Anterior cingulate cortex (tissue), 58 donors: Measurements from ENCODE around the gene HDAC4.

Source experiments
- DNase-seq, 58 donors: peaks; one replicate each; lab custom pipeline; 2025; lab: John Stamatoyannopoulos, UW

HDAC4 gene

GRCh38 chr2:239022437-239023260 lies 378.2 kb downstream of the HDAC4 start:
- no peak for DNase-seq

GRCh38 chr2:239021651-239022436 lies 379.0 kb downstream of the HDAC4 start:
- no peak for DNase-seq

- no peak for DNase-seq
Observed at GRCh38 chr2:239021224-239021623, 379.6 kb downstream of the HDAC4 start.

- DNase-seq = no peak
Observed at GRCh38 chr2:239020541-239021041, 380.2 kb downstream of the HDAC4 start.

- no peak for DNase-seq
Observed at GRCh38 chr2:239019183-239019581, 381.6 kb downstream of the HDAC4 start.

GRCh38 chr2:239018271-239019182 lies 382.3 kb downstream of the HDAC4 start:
- no peak for DNase-seq

GRCh38 chr2:239017491-239018098 lies 383.2 kb downstream of the HDAC4 start:
- DNase-seq = no peak

- DNase-seq = no peak
Observed at GRCh38 chr2:239015901-239016675, 384.7 kb downstream of the HDAC4 start.

- no peak for DNase-seq
Observed at GRCh38 chr2:239015218-239015900, 385.5 kb downstream of the HDAC4 start.

- DNase-seq = no peak
Observed at GRCh38 chr2:239014458-239015217, 386.2 kb downstream of the HDAC4 start.

- no peak for DNase-seq
Observed at GRCh38 chr2:239013678-239013976, 387.2 kb downstream of the HDAC4 start.

GRCh38 chr2:239012936-239013677 lies 387.7 kb downstream of the HDAC4 start:
- DNase-seq = no peak

- no peak for DNase-seq
Observed at GRCh38 chr2:239012228-239012627, 388.6 kb downstream of the HDAC4 start.

GRCh38 chr2:239009589-239009961 lies 391.2 kb downstream of the HDAC4 start:
- no peak for DNase-seq

- DNase-seq = no peak
Observed at GRCh38 chr2:239008677-239009588, 391.9 kb downstream of the HDAC4 start.

- DNase-seq = no peak
Observed at GRCh38 chr2:239008004-239008403, 392.8 kb downstream of the HDAC4 start.
